NCI-H748 (cell line): ENCODE measurements around the gene AAK1.
"Not testable (repeated sequence)": the region's sequence is repeated elsewhere in the genome, so short reads cannot be mapped to it uniquely, and the experiment has no call there.

Source experiments
- DNase-seq: peaks from one replicate; lab custom pipeline; 2025; ENCODE audit not compliant: unreplicated experiment; lab: John Stamatoyannopoulos, UW

Gene AAK1

GRCh38 chr2:69576880-69577279, 66.7 kb downstream of the AAK1 start:
- DNase-seq: no peak

- DNase-seq: no peak
These were observed 67.6 kb downstream of the AAK1 start for GRCh38 chr2:69575926-69576325.

DNA sequence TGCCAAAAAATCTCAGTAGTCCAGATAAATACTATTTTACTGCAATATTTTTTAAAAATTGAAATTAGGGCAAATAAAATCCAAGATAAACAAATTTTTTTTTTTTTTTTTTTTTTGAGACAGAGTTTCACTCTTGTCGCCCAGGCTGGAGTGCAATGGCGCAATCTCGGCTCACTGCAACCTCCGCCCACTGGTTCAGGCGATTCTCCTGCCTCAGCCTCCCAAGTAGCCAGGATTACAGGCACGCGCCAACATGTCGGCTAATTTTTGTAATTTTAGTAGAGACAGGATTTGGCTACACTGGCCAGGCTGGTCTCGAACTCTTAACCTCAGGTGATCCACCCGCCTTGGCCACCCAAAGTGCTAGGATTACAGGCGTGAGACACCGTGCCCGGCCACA, 68.2 kb downstream of the AAK1 start:
- DNase-seq: not testable (repeated sequence)

DNA sequence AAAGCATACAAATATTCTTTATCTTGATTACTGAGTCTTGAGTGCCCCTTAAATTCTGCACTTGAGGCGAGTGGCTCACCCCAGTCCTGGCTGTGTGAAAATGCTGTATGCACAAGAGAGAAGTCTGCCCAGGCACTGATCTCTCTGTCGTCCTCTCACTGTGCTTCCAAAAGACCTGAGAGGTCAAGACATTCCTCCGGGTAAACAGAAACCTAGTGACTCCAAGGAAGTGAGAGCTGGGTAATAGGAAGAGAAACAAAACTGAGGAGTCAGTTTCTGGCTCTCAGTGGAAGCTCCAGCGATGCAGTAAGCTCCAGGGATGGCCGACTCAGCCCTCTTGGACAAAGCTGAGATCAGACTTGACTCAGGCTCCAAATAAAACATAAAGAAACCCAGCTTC, 70.9 kb downstream of the AAK1 start:
- DNase-seq: no peak

DNA sequence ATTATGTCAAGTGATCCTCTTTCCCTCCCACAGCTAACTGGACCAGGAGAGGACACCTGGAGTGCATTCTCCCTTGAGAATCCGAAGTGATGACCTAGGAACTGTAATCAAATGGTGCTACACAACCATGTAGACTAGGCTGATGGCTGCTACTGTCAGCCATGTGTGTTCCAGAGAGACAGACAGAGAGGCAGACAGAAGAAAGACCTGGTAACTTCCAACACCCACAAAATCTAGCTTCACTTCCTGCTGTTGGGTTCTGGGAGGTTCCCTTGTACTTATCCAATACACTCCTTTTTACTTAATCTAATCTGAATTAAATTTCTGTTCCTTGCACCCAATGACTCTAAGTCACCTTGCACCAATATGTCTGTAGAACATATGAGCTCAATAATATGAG, 72.3 kb downstream of the AAK1 start:
- no peak for DNase-seq

DNA sequence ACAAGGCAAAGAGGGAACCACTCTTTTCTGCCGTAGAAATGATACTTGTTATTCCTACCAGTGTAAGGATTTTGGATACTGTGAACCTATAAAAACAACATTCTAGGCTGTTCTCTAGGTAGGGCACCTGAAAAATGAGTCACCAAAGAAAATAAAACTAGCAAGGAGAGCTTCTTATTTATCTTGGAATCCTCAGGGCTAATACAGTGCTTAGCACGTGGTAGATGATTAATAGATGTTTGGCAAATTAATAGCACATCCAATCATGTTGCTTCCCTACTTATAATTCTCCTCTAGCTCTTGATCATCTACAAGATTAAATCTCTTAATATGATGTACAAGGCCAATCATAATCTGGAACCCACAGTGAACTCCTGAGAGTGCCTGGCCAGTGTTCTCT, 73.1 kb downstream of the AAK1 start:
- no peak for DNase-seq

- DNase-seq: no peak
These were observed 75.6 kb downstream of the AAK1 start for GRCh38 chr2:69567909-69568300.

DNA sequence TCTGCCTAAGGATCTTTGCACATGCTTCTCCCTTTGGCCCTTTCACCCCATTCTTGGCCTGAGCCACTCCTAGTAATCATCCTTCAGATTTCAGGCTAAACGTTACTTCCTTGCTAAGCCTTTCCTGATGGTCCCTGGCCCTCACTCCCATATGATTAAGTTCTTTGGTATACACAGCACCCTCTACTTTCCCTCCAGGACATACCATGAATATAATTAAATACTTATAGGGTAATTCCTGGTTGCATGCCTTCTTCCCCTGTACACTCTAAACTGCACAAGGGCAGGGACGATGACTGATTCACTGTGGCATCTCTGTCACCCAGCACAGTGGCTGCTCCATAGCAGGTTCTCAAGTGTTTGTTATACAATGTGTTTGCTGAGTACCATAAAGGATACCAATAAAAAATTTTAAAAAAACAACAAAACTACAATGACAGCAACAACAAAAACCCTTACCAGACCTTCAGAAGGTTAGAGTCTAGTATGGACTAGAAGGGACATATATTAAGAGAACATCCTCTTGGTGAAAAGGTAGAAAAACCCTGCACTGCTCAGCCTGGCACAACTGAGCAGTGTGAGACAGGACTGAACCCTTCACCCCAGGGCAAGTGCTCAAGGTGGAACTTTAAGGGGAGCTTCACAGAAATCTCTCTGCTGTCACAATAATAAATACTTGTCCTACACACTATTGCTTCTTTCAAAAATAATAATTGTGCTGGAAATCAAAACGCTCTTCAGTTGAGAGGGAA, 76.2 kb downstream of the AAK1 start:
- no peak for DNase-seq

DNA sequence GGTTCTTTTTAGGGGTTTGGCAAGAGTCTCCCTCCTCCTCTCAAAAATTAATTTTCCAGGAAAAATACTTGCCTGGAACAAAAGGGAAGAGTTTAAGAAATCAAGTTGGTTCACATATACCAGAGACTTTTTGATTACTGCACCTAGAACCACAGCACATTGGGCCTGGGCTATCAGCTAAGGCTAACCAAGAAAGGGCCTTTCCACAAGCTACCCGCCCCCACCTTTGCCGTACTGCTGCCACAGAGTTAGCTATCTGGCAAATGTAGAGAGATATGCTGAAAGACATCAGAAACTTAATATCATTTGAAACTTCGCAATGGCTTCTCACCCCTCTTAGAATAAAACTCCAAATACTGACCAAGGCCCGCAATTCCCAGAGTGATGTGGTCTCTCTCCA, 76.9 kb downstream of the AAK1 start:
- no peak for DNase-seq

DNA sequence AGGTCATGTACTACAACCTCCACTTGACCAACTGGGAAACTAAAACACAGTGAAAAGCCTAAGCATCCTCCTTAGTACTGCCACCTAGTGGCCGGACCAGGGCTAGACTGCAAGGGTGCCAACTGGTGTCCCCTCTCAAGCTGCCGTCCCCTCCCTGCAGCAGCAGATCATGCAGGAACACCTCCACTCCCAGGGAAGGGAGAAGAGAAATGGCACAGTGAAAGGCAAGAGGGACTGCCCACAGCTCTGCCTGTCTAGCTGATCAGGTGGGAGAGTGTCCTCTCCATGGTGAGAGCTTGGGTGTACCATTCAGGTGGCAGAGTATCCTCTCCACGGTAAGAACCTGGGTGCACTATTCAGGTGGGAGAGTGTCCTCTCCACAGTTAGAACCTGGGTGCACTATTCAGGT, 78.1 kb downstream of the AAK1 start:
- peak; percentile 55 for DNase-seq

DNA sequence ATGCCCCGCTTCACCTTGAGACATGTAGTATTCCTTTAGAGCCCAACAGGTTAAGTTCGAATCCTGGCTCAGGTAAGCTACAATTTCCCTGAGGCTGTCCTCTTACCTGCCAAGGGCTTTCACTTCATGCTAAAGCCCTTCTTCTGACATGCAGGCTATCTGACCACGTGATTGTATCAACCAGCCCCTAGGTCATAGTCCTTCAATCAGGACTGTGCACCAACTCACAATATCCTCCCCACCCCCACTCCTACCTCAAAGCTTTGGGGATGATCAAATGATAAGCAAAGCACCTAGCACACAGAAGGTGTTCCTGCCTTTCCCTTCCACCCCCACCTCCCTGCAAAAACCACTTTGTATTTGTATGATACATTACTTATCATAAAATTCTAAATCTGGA, 78.9 kb downstream of the AAK1 start:
- no peak for DNase-seq

DNA sequence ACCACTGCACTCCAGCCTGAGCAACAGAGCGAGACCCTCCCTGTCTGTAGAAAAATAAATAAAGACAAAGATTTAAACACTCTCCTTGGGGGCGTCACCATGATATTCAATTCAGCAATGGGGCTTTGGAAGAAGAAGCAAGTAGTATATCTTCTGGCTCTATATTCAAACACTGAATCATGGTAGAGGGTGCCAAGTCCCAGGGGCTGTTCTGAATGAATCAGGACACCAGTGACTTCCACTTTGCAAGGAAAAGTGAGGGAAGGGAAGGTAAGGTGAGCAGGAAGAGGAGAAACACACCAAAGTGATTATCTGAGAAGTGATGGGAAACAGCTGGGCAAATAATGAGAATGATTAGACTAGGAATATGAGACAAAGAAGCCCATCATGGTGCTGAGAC, 80.5 kb downstream of the AAK1 start:
- peak; percentile 68 for DNase-seq

- DNase-seq: no peak
These were observed 82.4 kb downstream of the AAK1 start for GRCh38 chr2:69561101-69561500.

DNA sequence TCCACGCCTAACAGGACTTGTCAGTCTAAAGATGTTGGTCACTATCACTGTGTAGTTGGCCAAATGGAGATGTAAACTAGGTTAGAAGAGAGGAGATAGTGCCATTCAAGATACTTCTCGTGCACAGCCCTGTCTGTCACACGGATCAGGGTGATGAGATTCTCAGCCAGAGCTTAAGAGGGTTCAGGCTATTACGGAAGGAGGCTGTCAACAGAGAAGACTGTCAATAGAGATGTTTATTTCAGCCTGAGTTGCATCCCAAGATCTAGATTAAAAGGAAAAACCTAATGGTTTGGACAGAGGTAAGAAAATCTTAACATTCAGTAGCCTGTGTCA, 83.4 kb downstream of the AAK1 start:
- DNase-seq: no peak

DNA sequence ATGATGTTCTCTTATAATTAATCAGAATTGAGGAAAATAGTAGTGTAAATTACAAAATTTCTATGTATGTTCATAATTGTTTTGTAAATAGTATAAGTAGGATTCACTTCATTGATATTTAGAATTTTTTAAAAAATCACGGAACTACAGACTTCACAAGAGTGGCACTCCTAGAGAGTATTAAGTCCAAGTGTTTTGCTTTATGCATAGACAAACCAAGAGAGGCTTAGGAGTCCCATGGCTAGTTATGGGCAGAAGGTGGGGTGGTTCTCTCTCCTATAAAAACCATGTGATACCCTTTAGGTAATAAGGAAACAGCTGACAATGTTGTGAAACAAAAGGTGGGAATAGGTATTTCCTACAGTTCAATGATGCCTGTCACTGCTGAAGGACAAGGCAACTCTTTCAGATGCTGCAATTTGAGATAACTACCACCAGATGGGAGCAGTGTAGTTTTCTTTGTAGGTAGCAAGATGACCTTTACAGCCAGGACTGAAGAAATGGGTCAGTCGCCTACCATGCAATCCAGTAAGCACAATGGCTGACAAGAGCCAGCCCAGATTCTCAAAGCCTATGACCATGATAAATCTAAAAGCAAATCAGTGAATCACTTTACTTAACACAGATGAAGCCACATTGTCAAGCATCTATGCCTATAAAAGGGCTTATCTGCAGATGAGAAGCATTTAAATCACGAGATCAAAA, 83.9 kb downstream of the AAK1 start:
- DNase-seq: peak; percentile 62

DNA sequence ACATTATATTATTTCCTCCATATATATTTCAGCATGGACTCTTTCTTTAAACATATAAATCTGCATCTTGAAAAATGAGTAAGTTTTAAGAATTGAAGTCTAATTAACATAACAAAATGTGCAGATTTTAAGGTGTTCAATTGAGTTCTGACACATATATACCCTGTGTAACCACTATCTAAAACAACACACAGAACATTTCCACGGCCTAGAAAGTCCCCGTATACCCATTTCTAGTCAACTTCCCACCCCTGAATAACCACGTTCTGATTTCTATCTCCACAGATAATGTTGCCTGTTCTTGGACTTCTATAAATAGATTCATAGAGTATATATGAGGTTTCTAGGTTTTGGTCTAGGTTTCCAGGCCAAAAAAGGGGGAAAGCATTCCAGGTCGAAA, 87.5 kb downstream of the AAK1 start:
- no peak for DNase-seq

GRCh38 chr2:69554981-69555380, 88.6 kb downstream of the AAK1 start:
- no peak for DNase-seq

DNA sequence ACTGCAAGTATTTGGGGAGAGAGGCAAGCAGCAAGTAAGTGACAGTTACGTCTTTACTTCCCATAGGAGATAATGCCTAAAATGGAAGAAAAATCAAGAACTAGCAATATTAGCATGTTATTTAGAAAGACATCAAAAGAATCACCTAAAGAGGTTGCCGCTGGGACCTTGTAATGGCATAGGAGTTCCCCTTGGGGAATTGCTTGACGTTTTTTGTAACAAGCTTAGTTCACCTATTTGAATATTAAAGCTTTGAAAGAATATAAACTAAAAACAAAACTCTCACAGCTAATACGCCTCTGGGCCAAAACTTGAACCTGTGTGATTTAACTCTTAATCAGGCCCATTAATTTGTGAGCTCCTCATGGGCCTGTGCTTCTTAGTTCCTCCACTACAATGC, 89.0 kb downstream of the AAK1 start:
- no peak for DNase-seq

- DNase-seq: no peak
These were observed 89.5 kb downstream of the AAK1 start for GRCh38 chr2:69553991-69554390.

- not testable (repeated sequence) for DNase-seq
These were observed 93.0 kb downstream of the AAK1 start for GRCh38 chr2:69550511-69550910.

GRCh38 chr2:69549421-69549820, 94.1 kb downstream of the AAK1 start:
- DNase-seq: no peak

- DNase-seq: no peak
These were observed 95.4 kb downstream of the AAK1 start for GRCh38 chr2:69547984-69548715.
